ENCODE results near the gene MICB.

DNA sequence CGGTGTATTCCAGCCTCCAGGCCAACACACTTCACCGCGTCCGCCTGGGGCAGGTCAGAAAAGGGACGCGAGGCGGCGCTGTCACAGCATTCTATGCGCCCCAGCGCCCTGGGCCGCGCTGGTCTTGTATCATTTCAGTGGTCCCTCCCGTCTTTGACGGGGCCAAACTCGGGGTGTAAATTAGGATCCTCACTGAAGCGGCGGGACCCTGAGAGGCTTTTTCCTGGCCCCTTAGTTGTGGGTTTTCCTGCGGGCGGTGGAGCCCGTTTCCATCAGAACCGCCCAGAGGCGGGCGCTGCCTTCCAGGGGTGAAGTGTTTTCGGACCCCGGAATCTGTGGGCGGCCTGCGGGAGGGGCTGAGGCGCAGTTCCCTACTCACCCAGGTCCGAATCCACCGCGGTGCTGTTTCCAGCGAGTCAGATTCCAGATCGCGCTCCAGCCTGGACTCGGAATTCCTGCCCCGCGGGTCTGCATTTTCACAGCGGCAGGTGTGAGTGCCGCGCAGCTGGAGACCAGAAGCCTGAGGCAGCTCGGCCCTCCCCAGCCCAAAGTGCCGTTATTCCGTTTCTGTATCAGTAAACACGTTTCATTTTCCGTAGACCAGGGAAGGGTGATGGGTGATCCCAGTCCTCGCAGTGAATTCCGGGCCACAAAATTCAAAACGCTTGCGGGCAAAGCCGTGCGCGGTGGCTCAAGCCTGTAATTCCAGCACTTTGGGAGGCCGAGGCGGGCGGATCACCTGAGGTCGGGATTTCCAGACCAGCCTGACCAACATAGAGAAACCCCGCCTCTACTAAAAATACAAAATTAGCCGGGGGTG is 3.9 kb upstream of the MICB start:
- TF ChIP-seq POLR2A (IDR thresholded peaks at IDR 0.05; ENCODE audit: low read length) (no peak), MAFK (IDR thresholded peaks at IDR 0.05; ENCODE audit: partially characterized antibody) (no peak)

All from A549 (cell line).